ENCODE results near the gene EMCN.

GRCh38 chr4:100420571-100420970 is 97.3 kb downstream of the EMCN start:
- TF ChIP-seq CTCF (IDR thresholded peaks at IDR 0.05; ENCODE audit: insufficient read depth, low read length) (no peak), REST (IDR thresholded peaks at IDR 0.05; ENCODE audit: insufficient replicate concordance, low read depth) (no peak), POLR2AphosphoS5 (IDR thresholded peaks at IDR 0.05; ENCODE audit: low read depth) (no peak), SPI1 (IDR thresholded peaks at IDR 0.05; ENCODE audit: borderline replicate concordance, low read depth) (no peak)

All from HL-60 (cell line).